Measurements from ENCODE around the gene FER1L5.

The FER1L5 gene

GRCh38 chr2:96642564-96643360 is at the start of gene FER1L5:
FER1L5 (plus strand) TSS chr2:96642764; CDS start chr2:96642837, 73 bp downstream.
- H3K4me3 ChIP-seq (ENCODE audit: low read length, poor library complexity, severe bottlenecking), result no peak within 1 kb of the TSS
- H3K9ac ChIP-seq (ENCODE audit: low read depth, low read length, poor library complexity, severe bottlenecking), result no peak within 1 kb of the TSS

DNA sequence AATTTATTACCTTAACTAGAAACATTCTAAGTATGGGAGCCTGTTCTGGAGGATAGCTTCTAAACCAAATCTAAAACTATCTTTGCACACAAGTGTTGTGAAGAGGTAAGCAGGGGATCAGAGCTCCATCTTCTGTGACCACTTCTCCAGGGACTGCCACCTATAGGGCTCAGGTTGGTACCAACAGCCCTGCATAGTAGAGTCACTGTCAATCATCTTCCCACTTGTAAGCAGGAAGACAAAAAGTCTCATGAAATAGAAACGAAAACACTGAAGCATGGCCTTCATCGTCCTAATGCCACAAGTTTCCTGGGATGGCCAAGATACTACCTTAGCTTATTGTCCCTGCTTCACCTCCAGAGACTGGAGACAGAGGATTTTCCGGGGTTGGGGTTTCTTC is 48.3 kb upstream of the FER1L5 start:
- Histone ChIP-seq H3K27me3 (ENCODE audit: insufficient read depth, low read length, poor library complexity, severe bottlenecking) (no peaks in the 10 kb centered on the region), H2AFZ (ENCODE audit: low read length) (no peak overlapping the region), H3K4me2 (ENCODE audit: low read depth, low read length, poor library complexity, severe bottlenecking) (no peak overlapping the region), H3K4me3 (ENCODE audit: low read length, poor library complexity, severe bottlenecking) (no peak overlapping the region), H3K9me3 (ENCODE audit: insufficient read depth, low read depth, low read length) (no peaks in the 10 kb centered on the region), H3K9ac (ENCODE audit: low read depth, low read length, poor library complexity, severe bottlenecking) (no peak overlapping the region), H3K79me2 (ENCODE audit: insufficient read depth, low read length) (no peaks in the 10 kb centered on the region), H3K4me1 (ENCODE audit: insufficient read depth, low read length, poor library complexity, severe bottlenecking) (peaks cover 16% of the 10 kb centered on the region), H3K36me3 (ENCODE audit: insufficient read depth, low read length) (peaks cover 73% of the 10 kb centered on the region), H3K9me2 (replicated peaks; ENCODE audit: low read depth, low read length) (no peaks in the 10 kb centered on the region), H4K20me1 (ENCODE audit: insufficient read depth, low read length, poor library complexity, severe bottlenecking) (no peaks in the 10 kb centered on the region), H3F3A (ENCODE audit: low read depth) (0 out of 2 replicates have a peak, but pooled peaks cover 5% of the 10 kb centered on the region)
- TF ChIP-seq EZH2phosphoT487 (IDR thresholded peaks at IDR 0.05; ENCODE audit: borderline replicate concordance), result no peak
- TF ChIP-seq, protein P1, sequence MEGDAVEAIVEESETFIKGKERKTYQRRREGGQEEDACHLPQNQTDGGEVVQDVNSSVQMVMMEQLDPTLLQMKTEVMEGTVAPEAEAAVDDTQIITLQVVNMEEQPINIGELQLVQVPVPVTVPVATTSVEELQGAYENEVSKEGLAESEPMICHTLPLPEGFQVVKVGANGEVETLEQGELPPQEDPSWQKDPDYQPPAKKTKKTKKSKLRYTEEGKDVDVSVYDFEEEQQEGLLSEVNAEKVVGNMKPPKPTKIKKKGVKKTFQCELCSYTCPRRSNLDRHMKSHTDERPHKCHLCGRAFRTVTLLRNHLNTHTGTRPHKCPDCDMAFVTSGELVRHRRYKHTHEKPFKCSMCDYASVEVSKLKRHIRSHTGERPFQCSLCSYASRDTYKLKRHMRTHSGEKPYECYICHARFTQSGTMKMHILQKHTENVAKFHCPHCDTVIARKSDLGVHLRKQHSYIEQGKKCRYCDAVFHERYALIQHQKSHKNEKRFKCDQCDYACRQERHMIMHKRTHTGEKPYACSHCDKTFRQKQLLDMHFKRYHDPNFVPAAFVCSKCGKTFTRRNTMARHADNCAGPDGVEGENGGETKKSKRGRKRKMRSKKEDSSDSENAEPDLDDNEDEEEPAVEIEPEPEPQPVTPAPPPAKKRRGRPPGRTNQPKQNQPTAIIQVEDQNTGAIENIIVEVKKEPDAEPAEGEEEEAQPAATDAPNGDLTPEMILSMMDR (conservative IDR thresholded peaks at IDR 0.05; ENCODE audit: low read length), result no peak

More at GRCh38 chr2:96642564-96643360, at the start of gene FER1L5:
- Histone ChIP-seq H3K9me2 (replicated peaks; ENCODE audit: low read depth, low read length) (no peaks in the 10 kb centered on the region), H3K27me3 (ENCODE audit: insufficient read depth, low read length, poor library complexity, severe bottlenecking) (no peaks in the 10 kb centered on the region), H3K9me3 (ENCODE audit: insufficient read depth, low read depth, low read length) (no peaks in the 10 kb centered on the region), H2AFZ (ENCODE audit: low read length) (peak within 1 kb of the TSS; percentile 7; the same call in 1 of the 2 replicates), H3F3A (ENCODE audit: low read depth) (no peaks in the 10 kb centered on the region), H4K20me1 (ENCODE audit: insufficient read depth, low read length, poor library complexity, severe bottlenecking) (peaks cover under 1% of the 10 kb centered on the region), H3K4me1 (ENCODE audit: insufficient read depth, low read length, poor library complexity, severe bottlenecking) (no peaks in the 10 kb centered on the region), H3K4me2 (ENCODE audit: low read depth, low read length, poor library complexity, severe bottlenecking) (no peak within 1 kb of the TSS), H3K79me2 (ENCODE audit: insufficient read depth, low read length) (peaks cover 1% of the 10 kb centered on the region), H3K36me3 (ENCODE audit: insufficient read depth, low read length) (no peaks in the 10 kb centered on the region)
- no peak for TF ChIP-seq EZH2phosphoT487 (IDR thresholded peaks at IDR 0.05; ENCODE audit: borderline replicate concordance)
- TF ChIP-seq, protein P1 (conservative IDR thresholded peaks at IDR 0.05; ENCODE audit: low read length), result no peak

DNA sequence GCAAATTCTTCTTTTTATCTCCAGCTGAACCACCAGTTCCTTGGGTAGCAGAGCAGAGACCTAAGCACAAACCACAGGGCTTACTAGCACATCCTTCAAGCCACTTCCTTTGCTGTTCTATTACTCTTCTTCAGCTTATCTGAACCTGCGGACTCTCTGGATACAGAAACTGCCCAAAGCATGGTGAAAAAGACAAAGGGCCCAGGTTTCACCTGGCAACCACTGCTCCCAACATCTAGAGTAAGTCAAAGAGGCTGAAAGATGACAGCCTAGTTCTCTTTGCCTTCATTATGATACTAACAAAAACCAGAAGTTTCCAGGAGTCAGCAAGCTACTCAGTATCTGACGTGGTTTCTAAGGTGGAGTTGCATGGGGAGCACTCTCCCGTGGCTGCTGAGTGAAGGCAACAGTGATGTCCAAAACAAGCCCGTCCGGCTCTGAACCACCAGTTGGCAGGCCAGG is 47.8 kb upstream of the FER1L5 start:
- H3K9me3 ChIP-seq (ENCODE audit: insufficient read depth, low read depth, low read length), result no peaks in the 10 kb centered on the region
- H3K36me3 ChIP-seq (ENCODE audit: insufficient read depth, low read length), result peaks cover 77% of the 10 kb centered on the region
- H3K9me2 ChIP-seq (replicated peaks; ENCODE audit: low read depth, low read length), result no peaks in the 10 kb centered on the region
- TF ChIP-seq, protein P1 (conservative IDR thresholded peaks at IDR 0.05; ENCODE audit: low read length), result no peak
- no peak for TF ChIP-seq EZH2phosphoT487 (IDR thresholded peaks at IDR 0.05; ENCODE audit: borderline replicate concordance)
- H3K27me3 ChIP-seq (ENCODE audit: insufficient read depth, low read length, poor library complexity, severe bottlenecking), result no peaks in the 10 kb centered on the region
- no peaks in the 10 kb centered on the region for H4K20me1 ChIP-seq (ENCODE audit: insufficient read depth, low read length, poor library complexity, severe bottlenecking)
- no peak overlapping the region for H3K9ac ChIP-seq (ENCODE audit: low read depth, low read length, poor library complexity, severe bottlenecking)
- H3K4me3 ChIP-seq (ENCODE audit: low read length, poor library complexity, severe bottlenecking), result no peak overlapping the region
- no peak overlapping the region for H3K4me2 ChIP-seq (ENCODE audit: low read depth, low read length, poor library complexity, severe bottlenecking)
- no peaks in the 10 kb centered on the region for H3K79me2 ChIP-seq (ENCODE audit: insufficient read depth, low read length)
- H3K4me1 ChIP-seq (ENCODE audit: insufficient read depth, low read length, poor library complexity, severe bottlenecking), result peaks cover 16% of the 10 kb centered on the region
- H3F3A ChIP-seq (ENCODE audit: low read depth), result 0 out of 2 replicates have a peak, but pooled peaks cover 5% of the 10 kb centered on the region
- H2AFZ ChIP-seq (ENCODE audit: low read length), result no peak overlapping the region

Data from Loucy (cell line).